K562 (cell line): ENCODE measurements around the gene ZSCAN1. TPM values are rescaled to one million over a fixed set of nuclear protein-coding genes. Genes with fewer than 3 reads are reported as not detected.
A peak's percentile ranks its signal among the peaks of the same experiment; 100 is the strongest.

Experiments
- ATAC-seq: fragments of 200-7000 bp; cut with Tn5 transposase; 3 replicates; pipeline ENCODE4 v1.9.1; 2020; ENCODE audit warnings: moderate library complexity
- BruUV-seq: library from RNA; stranded (reverse); fragments of 400-500 nt; replicated peaks from 2 replicates; lab custom pipeline; 2021; lab: Mats Ljungman, UMichigan
- CTCF ChIA-PET: fragments of 300-600 bp; formaldehyde crosslinking; extraction: SDS; loops from one replicate; lab custom pipeline; 2021; ENCODE audit warnings: low intra/inter-chr PET ratio; lab: Yijun Ruan, JAX
- POLR2A ChIA-PET: fragments of 300-600, 350-650 bp; sonication (Branson Sonifier 250); formaldehyde crosslinking; extraction: SDS; loops from one replicate; lab custom pipeline; 2021; ENCODE audit warnings: antibody characterized with exemption, inconsistent platforms; lab: Yijun Ruan, JAX
- DNase-seq, 4 experiments: peaks; one replicate each; pipeline versions ENCODE4 v3.0.0 to v3.0.0-alpha.2; 2011 to 2018; ENCODE audit warnings: low spot score in 3 of 4, mixed read lengths in 3 of 4; ENCODE audit errors: extremely low read depth in 1 of 4
- FAIRE-seq: peaks from 2 replicates; lab custom pipeline; 2011; peaks lifted over from hg19 to GRCh38; lab: Jason Lieb, UNC
- H2AFZ ChIP-seq: 2 replicates; pipeline ENCODE4 v1.6.0; 2011; ENCODE audit warnings: low read depth, low read length, control low read depth, inconsistent platforms
- H3K27ac ChIP-seq: fragments of 200-600 bp; 3 replicates; pipeline ENCODE4 v1.8.0; 2011; ENCODE audit warnings: low read depth, mild to moderate bottlenecking, control low read depth, inconsistent platforms, low read length, moderate library complexity, mixed read lengths; ENCODE audit errors: extremely low read depth
- H3K27me3 ChIP-seq, 2 experiments: fragments of 300-600 bp in 1 of 2; 2 replicates in 1 of 2; 3 replicates in 1 of 2; pipeline versions ENCODE4 v1.6.0 to v1.8.0; 2011; ENCODE audit warnings: inconsistent platforms in 2 of 2, low read length in 2 of 2, mild to moderate bottlenecking in 1 of 2, mixed read lengths in 1 of 2, moderate library complexity in 1 of 2; ENCODE audit not compliant: control insufficient read depth in 2 of 2, insufficient read depth in 2 of 2
- H3K36me3 ChIP-seq: fragments of 300-600 bp; 3 replicates; pipeline ENCODE4 v1.8.0; 2011; ENCODE audit warnings: mild to moderate bottlenecking, low read length, inconsistent platforms; ENCODE audit not compliant: control insufficient read depth, insufficient read depth
- H3K4me1 ChIP-seq, 2 experiments: fragments of 200-600 bp in 1 of 2; replicated peaks in 1 of 2; 2 replicates in 1 of 2; 3 replicates in 1 of 2; pipeline versions ENCODE4 v1.5.1 to v1.8.0; 2011; ENCODE audit warnings: inconsistent platforms in 2 of 2, low read length in 2 of 2, mild to moderate bottlenecking in 1 of 2, mixed read lengths in 1 of 2, moderate library complexity in 1 of 2; ENCODE audit not compliant: control insufficient read depth in 2 of 2, insufficient read depth in 2 of 2
- H3K4me2 ChIP-seq: 2 replicates; pipeline ENCODE4 v1.6.1; 2011; ENCODE audit warnings: low read length, control low read depth, inconsistent platforms, mixed read lengths; ENCODE audit not compliant: insufficient read depth
- H3K4me3 ChIP-seq: fragments of 200-600 bp; sonication (generic), shearing (Covaris generic); 2 replicates; pipeline ENCODE4 v1.5.1; 2016; ENCODE audit warnings: control low read depth, inconsistent platforms
- H3K79me2 ChIP-seq: fragments of 200-600 bp; 3 replicates; pipeline ENCODE4 v1.8.0; 2011; ENCODE audit warnings: low read length, inconsistent platforms; ENCODE audit not compliant: control insufficient read depth, insufficient read depth
- H3K9ac ChIP-seq, 2 experiments: 2 replicates each; pipeline versions ENCODE4 v1.6.0 to v1.6.1; 2011; ENCODE audit warnings: low read depth in 2 of 2, low read length in 2 of 2, control low read depth in 1 of 2, inconsistent platforms in 1 of 2, mild to moderate bottlenecking in 1 of 2, mixed read lengths in 1 of 2; ENCODE audit not compliant: insufficient read depth in 1 of 2
- H3K9me1 ChIP-seq: one replicate; pipeline ENCODE4 v1.6.0; 2011; ENCODE audit warnings: inconsistent platforms, mild to moderate bottlenecking, low read length, moderate library complexity; ENCODE audit not compliant: control insufficient read depth, insufficient read depth
- H3K9me3 ChIP-seq: replicated peaks from 2 replicates; pipeline ENCODE4 v1.5.1; 2011; ENCODE audit warnings: low read depth, low read length, inconsistent platforms; ENCODE audit not compliant: control insufficient read depth, insufficient read depth
- H4K20me1 ChIP-seq: replicated peaks from 2 replicates; pipeline ENCODE4 v1.6.1; 2011; ENCODE audit warnings: low read length, inconsistent platforms, mixed read lengths; ENCODE audit not compliant: control insufficient read depth, insufficient read depth
- ASH1L ChIP-seq: fragments of 450-650 bp; IDR thresholded peaks from 2 replicates; pipeline ENCODE4 v1.6.1; 2018; ENCODE audit warnings: borderline replicate concordance, mild to moderate bottlenecking, low read depth; ENCODE audit not compliant: partially characterized antibody
- ATF7 ChIP-seq: fragments of 450-650 bp; IDR thresholded peaks from 2 replicates; pipeline ENCODE4 v1.7.1; 2014; ENCODE audit warnings: mild to moderate bottlenecking, moderate library complexity
- CREB1 ChIP-seq, 2 experiments: sonication (generic) in 1 of 2; formaldehyde crosslinking in 1 of 2; IDR thresholded peaks; 2 replicates each; pipeline versions ENCODE4 v1.6.1 to v1.8.0; 2012 to 2022; ENCODE audit warnings: inconsistent platforms in 1 of 2, mild to moderate bottlenecking in 1 of 2, missing genetic modification reagents in 1 of 2, moderate library complexity in 1 of 2
- ELF4 ChIP-seq: fragments of 450-650 bp; formaldehyde crosslinking; IDR thresholded peaks from 2 replicates; pipeline ENCODE4 v1.4.0; 2022; ENCODE audit warnings: missing genetic modification characterization
- FOS ChIP-seq: IDR thresholded peaks from 3 replicates; pipeline ENCODE4 v1.6.1; 2011; ENCODE audit not compliant: insufficient read length; ENCODE audit errors: extremely low read depth
- HNRNPUL1 ChIP-seq: fragments of 200-400 bp; formaldehyde crosslinking; IDR thresholded peaks from 2 replicates; pipeline ENCODE4 v1.6.1; 2017; ENCODE audit warnings: low read length
- MYBL2 ChIP-seq, 2 experiments: fragments of 450-650 bp in 1 of 2; sonication (generic) in 1 of 2; formaldehyde crosslinking in 1 of 2; IDR thresholded peaks; 2 replicates each; pipeline versions ENCODE4 v1.6.1 to v1.8.1; 2017 to 2022; ENCODE audit warnings: borderline replicate concordance in 1 of 2, inconsistent platforms in 1 of 2, low read depth in 1 of 2, mild to moderate bottlenecking in 1 of 2, missing genetic modification reagents in 1 of 2, moderate library complexity in 1 of 2
- MYNN ChIP-seq, 2 experiments: sonication (generic); formaldehyde crosslinking in 1 of 2; IDR thresholded peaks; 2 replicates each; pipeline versions ENCODE4 v1.5.0 to v1.6.1; 2016 to 2020; ENCODE audit warnings: antibody characterized with exemption in 1 of 2, missing genetic modification reagents in 1 of 2
- NR2C1 ChIP-seq, 2 experiments: fragments of 450-650 bp; IDR thresholded peaks; 2 replicates each; pipeline ENCODE4 v1.6.1; 2017; ENCODE audit warnings: mild to moderate bottlenecking in 2 of 2, antibody characterized with exemption in 1 of 2, inconsistent platforms in 1 of 2, missing compliant biosample characterization in 1 of 2, missing genetic modification characterization in 1 of 2
- PHF8 ChIP-seq: fragments of 200-600 bp; sonication (generic); IDR thresholded peaks from 2 replicates; pipeline ENCODE4 v1.6.1; 2012; ENCODE audit warnings: mixed run types, mild to moderate bottlenecking, inconsistent platforms, low read length, moderate library complexity, borderline replicate concordance
- PTBP1 ChIP-seq: fragments of 200-400 bp; formaldehyde crosslinking; IDR thresholded peaks from 2 replicates; pipeline ENCODE4 v1.6.1; 2017; ENCODE audit warnings: low read depth, low read length
- RAD51 ChIP-seq: fragments of 450-650 bp; IDR thresholded peaks from 2 replicates; pipeline ENCODE4 v1.7.1; 2016; ENCODE audit warnings: low read depth, mild to moderate bottlenecking, borderline replicate concordance
- RBM25 ChIP-seq: fragments of 200-400 bp; formaldehyde crosslinking; IDR thresholded peaks from 2 replicates; pipeline ENCODE4 v1.6.1; 2018; ENCODE audit warnings: low read length, low read depth, moderate library complexity; ENCODE audit not compliant: severe bottlenecking
- RFX1 ChIP-seq: fragments of 450-650 bp; IDR thresholded peaks from 2 replicates; pipeline ENCODE4 v1.6.1; 2016; ENCODE audit warnings: mild to moderate bottlenecking, moderate library complexity
- RHOXF2B ChIP-seq: fragments of 250-450 bp; sonication (Bioruptor Pico); conservative IDR thresholded peaks from 2 replicates; pipeline ENCODE4 v1.5.1; 2021
- SRSF7 ChIP-seq: fragments of 200-400 bp; formaldehyde crosslinking; optimal IDR thresholded peaks from 2 replicates; pipeline ENCODE3; 2017; ENCODE audit warnings: mild to moderate bottlenecking, low read depth, low read length
- TAL1 ChIP-seq: fragments of 450-650 bp; IDR thresholded peaks from 2 replicates; pipeline ENCODE4 v1.6.1; 2016; ENCODE audit warnings: mild to moderate bottlenecking
- ZNF23 ChIP-seq: fragments of 250-450 bp; sonication (Bioruptor Pico); IDR thresholded peaks from 2 replicates; pipeline ENCODE4 v1.4.0; 2020; ENCODE audit warnings: mild to moderate bottlenecking
- WGBS: fragments of 100-300 bp; shearing (Covaris generic); methylation state at CpG from one replicate; pipeline ENCODE4 v1.1.6; 2016; ENCODE audit warnings: low coverage, mixed read lengths; ENCODE audit not compliant: insufficient coverage; ENCODE audit errors: missing lambda C conversion rate; 5-methylcytosine and 5-hydroxymethylcytosine counted together
- in situ Hi-C: fragments of 300-500 bp; cut with MboI; formaldehyde crosslinking; loops from 4 replicates; pipeline ENCODE4 v1.15.0; 2018; ENCODE audit warnings: inconsistent platforms, mixed read lengths
- intact Hi-C: fragments of 100-400 bp; cut with micrococcal nuclease; formaldehyde crosslinking; loops from 2 replicates; pipeline ENCODE4 v1.14.2; 2022
- polyA plus RNA-seq, 8 experiments: library from polyadenylated mRNA; depleted of rRNA in 4 of 8; stranded (reverse) in 5 of 8; unstranded in 3 of 8; fragments of >200 nt; fragmentation: Nextera tagmentation in 2 of 8; fragmentation: Illumina TruSeq in 1 of 8; extraction: Ambion mirVana in 2 of 8; extraction: Trizol in 1 of 8; gene quantifications; 2 replicates each; pipeline versions ENCODE4 v1.2.1 to v1.2.3, GENCODE V29; 2011 to 2014; ENCODE audit warnings: inconsistent platforms in 1 of 8, missing spikeins in 1 of 8
- total RNA-seq, 7 experiments: library from RNA; depleted of rRNA in 6 of 7; stranded (reverse); fragments of >200 nt in 6 of 7; fragmentation: Illumina TruSeq in 2 of 7; extraction: Trizol in 2 of 7; gene quantifications; 2 replicates each; pipeline versions ENCODE4 v1.2.1 to v1.2.3, GENCODE V29; 2011 to 2021; ENCODE audit warnings: low replicate concordance in 1 of 7

ZSCAN1 gene
- total and polyA plus RNA-seq, 9 of the 15 experiments (the other 6 are each of a cell fraction or from before 2014, with no cell fraction given), result not detected

- POLR2A ChIA-PET, result no interaction called here
These were observed 63.5 kb downstream of the ZSCAN1 start for GRCh38 chr19:58097349-58097748.

GRCh38 chr19:58097781-58098681 is 64.2 kb downstream of the ZSCAN1 start, which contains the start of gene ZSCAN18:
Gene ZSCAN18, minus strand, starts transcription at chr19:58098231. Its CDS starts 7,964 bp downstream, at chr19:58090267.
- POLR2A ChIA-PET, result interaction anchor here (0.5 kb wide), 1 partner anchor 643 kb away, joined by 3 read pairs; no protein-coding TSS in a partner anchor
- Histone ChIP-seq H3K79me2 (no peaks in the 10 kb centered on the region), H3K36me3 (no peaks in the 10 kb centered on the region), H2AFZ (peak within 1 kb of the TSS; percentile 68; the same call in 1 of the 2 replicates), H3K4me2 (peak within 1 kb of the TSS; percentile 55), H3K4me3 (peak within 1 kb of the TSS; percentile 49), H3K27me3 (no peaks in the 10 kb centered on the region), H4K20me1 (no peaks in the 10 kb centered on the region), H3K9me1 (no peaks in the 10 kb centered on the region), H3K4me1 (peaks cover 0 to 6% of the 10 kb centered on the region in 2 experiments; a peak in 1 of 5 replicates), H3K9me3 (no peaks in the 10 kb centered on the region), H3K9ac (peak within 1 kb of the TSS; percentile 30 to 74; a peak in 1 of 4 replicates), H3K27ac (no peak within 1 kb of the TSS)
- no TSS peak for BruUV-seq
- ATAC-seq, result peak; percentile 98
- no peak for FAIRE-seq
- 3% methylated on average over 50 of the region's 67 CpGs for WGBS
- CTCF ChIA-PET, result no interaction called here
- peak; percentile 68 to 89 (median 86) for DNase-seq
- intact Hi-C loops, result no loop called here
- in situ Hi-C loops, result no loop called here
- no peak for TF ChIP-seq NR2C1 (IDR thresholded peaks at IDR 0.05)
- no peak for TF ChIP-seq NR2C1 (tag; IDR thresholded peaks at IDR 0.05)
- TF ChIP-seq HNRNPUL1, result no peak
- no peak for TF ChIP-seq ASH1L
- TF ChIP-seq RHOXF2B (CRISPR knock-in tag), result no peak
- TF ChIP-seq ATF7, result peak; percentile 43; the same call in 1 of the 2 replicates
- TF ChIP-seq MYBL2 (IDR thresholded peaks at IDR 0.05; ENCODE audit: low read depth), result no peak
- TF ChIP-seq MYBL2 (CRISPR knock-in tag; IDR thresholded peaks at IDR 0.05; ENCODE audit: borderline replicate concordance), result no peak
- 0 out of 2 replicates have a peak, but pooled peaks have one; percentile 12 for TF ChIP-seq RAD51
- TF ChIP-seq RFX1, result peak; percentile 93
- peak; percentile 83 for TF ChIP-seq RBM25
- TF ChIP-seq PHF8, result peak; percentile 49
- TF ChIP-seq ELF4 (CRISPR knock-in tag), result no peak

More at GRCh38 chr19:58097349-58097748, 63.5 kb downstream of the ZSCAN1 start:
- Histone ChIP-seq H3K9ac (no peak overlapping the region), H4K20me1 (no peaks in the 10 kb centered on the region), H3K36me3 (no peaks in the 10 kb centered on the region), H2AFZ (no peak overlapping the region), H3K9me1 (no peaks in the 10 kb centered on the region), H3K27ac (no peak overlapping the region), H3K79me2 (no peaks in the 10 kb centered on the region), H3K4me3 (no peak overlapping the region), H3K27me3 (no peaks in the 10 kb centered on the region), H3K9me3 (no peaks in the 10 kb centered on the region), H3K4me1 (peaks cover 0 to 6% of the 10 kb centered on the region in 2 experiments; a peak in 1 of 5 replicates), H3K4me2 (no peak overlapping the region)
- no peak for FAIRE-seq
- intact Hi-C loops, result no loop called here
- CTCF ChIA-PET, result no interaction called here
- TF ChIP-seq CREB1 (IDR thresholded peaks at IDR 0.05) (no peak), CREB1 (CRISPR knock-in tag; IDR thresholded peaks at IDR 0.05) (no peak), PTBP1 (no peak), FOS (no peak), SRSF7 (no peak), TAL1 (no peak), MYNN (IDR thresholded peaks at IDR 0.05) (no peak), MYNN (CRISPR knock-in tag; IDR thresholded peaks at IDR 0.05) (no peak), ZNF23 (CRISPR knock-in tag) (no peak)
- 3% methylated on average over 5 of the region's 8 CpGs for WGBS
- DNase-seq, result no peak
- no TSS peak for BruUV-seq
- no peak for ATAC-seq
- in situ Hi-C loops, result no loop called here
